ENCODE data around the gene BRCA1.
"Not testable (repeated sequence)": the region's sequence is repeated elsewhere in the genome, so short reads cannot be mapped to it uniquely, and the experiment has no call there.

The BRCA1 gene

DNA sequence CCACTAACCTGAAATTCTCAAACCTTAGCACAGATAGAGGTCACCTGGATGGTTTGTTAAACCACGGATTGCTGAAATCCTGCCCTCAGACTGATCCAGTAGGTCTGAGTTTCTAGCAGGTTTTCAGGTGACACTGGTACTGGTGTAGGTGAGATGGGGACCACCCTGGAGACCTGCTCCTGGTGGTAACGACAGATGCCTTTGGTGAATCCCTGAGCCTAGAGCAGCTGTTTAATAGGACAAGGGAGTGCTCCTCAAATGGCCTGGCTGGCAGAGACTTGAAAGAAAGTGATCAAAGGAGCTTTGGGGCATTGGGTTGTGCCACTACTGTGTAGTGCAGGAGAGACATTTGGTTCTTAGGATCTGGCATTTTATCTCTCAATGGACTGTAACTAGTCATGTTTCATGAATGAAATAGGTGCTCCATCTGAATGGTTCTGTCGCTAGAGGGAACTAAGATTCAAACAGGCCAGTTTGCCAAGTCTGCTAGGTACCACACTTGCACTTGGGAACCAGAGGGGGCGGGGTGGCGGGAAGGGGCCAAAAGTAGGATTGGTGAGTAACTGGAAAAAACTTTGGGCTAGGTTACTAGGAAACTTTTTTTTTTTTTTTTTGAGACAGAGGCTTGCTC, 121.5 kb downstream of the BRCA1 start:
- Histone ChIP-seq H3K79me2 (ENCODE audit: control insufficient read depth, insufficient read depth, low read length, poor library complexity) (peaks cover 8% of the 10 kb centered on the region), H3K18ac (ENCODE audit: low read length) (no peak overlapping the region), H3K27me3 (ENCODE audit: insufficient read depth, low read length) (no peaks in the 10 kb centered on the region), H2BK120ac (ENCODE audit: insufficient read depth, low read length, poor library complexity) (no peak overlapping the region), H2AK5ac (ENCODE audit: low read length) (no peak overlapping the region), H4K91ac (ENCODE audit: low read depth, low read length) (no peak overlapping the region), H3K4ac (ENCODE audit: low read depth, low read length) (no peak overlapping the region), H4K12ac (ENCODE audit: low read depth, low read length) (no peak overlapping the region), H2BK5ac (ENCODE audit: low read depth, low read length, poor library complexity) (no peak overlapping the region), H3K27ac (ENCODE audit: low read depth, low read length) (no peak overlapping the region), H2AFZ (ENCODE audit: insufficient read depth, low read length, poor library complexity) (no peak overlapping the region), H4K8ac (ENCODE audit: low read depth, low read length) (no peak overlapping the region), H3K79me1 (ENCODE audit: low read length) (peaks cover 1% of the 10 kb centered on the region), H3K4me1 (ENCODE audit: control insufficient read depth in 1 of 2, insufficient read depth in 2 of 2, low read length in 2 of 2) (peaks cover 2 to 5% of the 10 kb centered on the region in 2 experiments), H3K9me3 (ENCODE audit: insufficient read depth, low read depth, low read length) (no peaks in the 10 kb centered on the region), H3K36me3 (ENCODE audit: control insufficient read depth in 1 of 2, insufficient read depth in 2 of 2, low read length in 2 of 2) (peaks cover 29 to 37% of the 10 kb centered on the region in 2 experiments), H3K23ac (ENCODE audit: low read length) (no peak overlapping the region), H2BK12ac (ENCODE audit: low read length) (no peak overlapping the region), H3K4me3 (ENCODE audit: low read depth, low read length) (no peak overlapping the region), H3K9ac (ENCODE audit: low read length) (no peak overlapping the region), H3K14ac (ENCODE audit: low read length) (no peak overlapping the region), H3K4me2 (ENCODE audit: low read length) (no peak overlapping the region)
- peak; percentile 82 to 90 for DNase-seq
- WGBS (ENCODE audit: extremely low coverage, insufficient coverage, insufficient read length): no CpG with 5 or more reads among the region's 5 CpGs

DNA sequence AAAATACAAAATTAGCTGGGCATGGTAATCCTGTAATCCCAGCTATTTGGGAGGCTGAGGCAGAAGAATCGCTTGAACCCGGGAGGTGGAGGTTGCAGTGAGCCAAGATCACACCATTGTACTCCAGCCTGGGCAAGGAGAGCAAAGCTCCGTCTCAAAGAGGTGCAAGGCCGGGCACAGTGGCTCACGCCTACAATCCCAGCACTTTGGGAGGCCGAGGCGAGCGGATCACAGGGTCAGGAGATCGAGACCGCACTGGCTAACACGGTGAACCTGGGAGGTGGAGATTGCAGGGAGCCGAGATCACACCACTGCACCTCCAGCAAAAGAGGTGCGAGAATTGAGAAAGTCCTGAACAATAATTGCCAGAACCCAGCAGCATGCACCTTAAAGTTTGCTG, 124.3 kb downstream of the BRCA1 start:
- H4K91ac ChIP-seq (ENCODE audit: low read depth, low read length); H3K27me3 ChIP-seq (ENCODE audit: insufficient read depth, low read length); H3K79me1 ChIP-seq (ENCODE audit: low read length); H4K12ac ChIP-seq (ENCODE audit: low read depth, low read length); H3K23ac ChIP-seq (ENCODE audit: low read length); H3K9me3 ChIP-seq (ENCODE audit: insufficient read depth, low read depth, low read length); H2AK5ac ChIP-seq (ENCODE audit: low read length); H3K4me3 ChIP-seq (ENCODE audit: low read depth, low read length); DNase-seq; H2AFZ ChIP-seq (ENCODE audit: insufficient read depth, low read length, poor library complexity); H3K14ac ChIP-seq (ENCODE audit: low read length); H3K27ac ChIP-seq (ENCODE audit: low read depth, low read length); H3K9ac ChIP-seq (ENCODE audit: low read length); H2BK5ac ChIP-seq (ENCODE audit: low read depth, low read length, poor library complexity); H2BK12ac ChIP-seq (ENCODE audit: low read length); H3K4ac ChIP-seq (ENCODE audit: low read depth, low read length); H4K8ac ChIP-seq (ENCODE audit: low read depth, low read length); H3K4me1 ChIP-seq (ENCODE audit: control insufficient read depth in 1 of 2, insufficient read depth in 2 of 2, low read length in 2 of 2); H2BK120ac ChIP-seq (ENCODE audit: insufficient read depth, low read length, poor library complexity); H3K4me2 ChIP-seq (ENCODE audit: low read length); H3K18ac ChIP-seq (ENCODE audit: low read length): not testable (repeated sequence)
- H3K36me3 ChIP-seq (ENCODE audit: control insufficient read depth in 1 of 2, insufficient read depth in 2 of 2, low read length in 2 of 2): peaks cover 29 to 37% of the 10 kb centered on the region in 2 experiments
- no CpG with 5 or more reads among the region's 13 CpGs for WGBS (ENCODE audit: extremely low coverage, insufficient coverage, insufficient read length)
- H3K79me2 ChIP-seq (ENCODE audit: control insufficient read depth, insufficient read depth, low read length, poor library complexity): peaks cover 11% of the 10 kb centered on the region

- H3K4me3 ChIP-seq (ENCODE audit: low read depth, low read length): peak overlapping the region; percentile 94
- no CpG with 5 or more reads among the region's 10 CpGs for WGBS (ENCODE audit: extremely low coverage, insufficient coverage, insufficient read length)
Observed at GRCh38 chr17:42999003-42999525, 126.1 kb downstream of the BRCA1 start.

DNA sequence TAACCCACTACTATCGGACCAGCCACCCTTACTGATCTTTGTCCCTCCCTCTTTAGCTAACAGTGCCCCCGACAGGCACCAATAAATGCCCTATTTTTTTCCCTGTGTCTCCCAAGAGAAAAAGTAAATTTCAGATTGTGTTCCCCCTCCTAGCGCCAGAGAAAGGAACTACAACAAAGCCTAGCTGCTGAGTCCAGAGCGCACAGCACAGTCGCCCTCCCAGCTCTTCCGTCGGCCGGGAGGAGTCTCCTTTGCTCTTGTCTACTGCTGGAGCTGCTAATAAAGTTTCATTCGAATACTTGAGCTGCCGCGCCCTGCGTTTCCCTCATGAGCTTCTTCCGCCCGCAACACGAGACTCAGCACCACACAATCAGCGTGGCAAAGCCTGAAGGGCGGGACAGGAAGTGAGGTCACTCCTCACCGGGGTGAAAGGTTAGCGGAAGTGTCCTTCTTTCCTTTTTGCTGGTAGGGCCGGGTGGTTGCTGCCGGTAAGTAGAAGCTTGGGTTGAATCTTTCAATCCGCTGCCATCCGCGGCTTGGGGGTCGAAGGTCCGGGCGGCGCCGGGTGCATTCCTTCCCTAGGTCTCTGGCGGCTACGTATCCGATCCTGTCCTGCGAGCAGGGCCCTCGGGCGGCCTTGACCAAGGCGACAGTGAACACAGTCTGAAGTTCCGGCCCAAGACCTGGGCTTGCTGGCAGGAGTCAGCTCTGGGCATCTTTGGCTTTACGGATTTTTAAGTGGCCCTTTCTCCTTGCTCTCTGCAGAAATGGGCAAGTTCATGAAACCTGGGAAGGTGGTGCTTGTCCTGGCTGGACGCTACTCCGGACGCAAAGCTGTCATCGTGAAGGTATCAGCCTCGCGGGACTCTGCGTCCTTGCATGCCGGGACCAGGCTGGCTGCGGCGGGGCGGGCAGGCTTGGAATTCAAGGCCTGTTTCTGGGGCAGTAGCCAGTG, 126.9 kb downstream of the BRCA1 start, which contains the start of gene RPL27:
Gene RPL27 (plus strand): TSS at position 436 of the 955 bp plus-strand sequence. CDS start 332 bp downstream, at position 768.
- DNase-seq: peak; percentile 100
- peak within 1 kb of the TSS; percentile 85 for H3K27ac ChIP-seq (ENCODE audit: low read depth, low read length)
- H2AFZ ChIP-seq (ENCODE audit: insufficient read depth, low read length, poor library complexity): peak within 1 kb of the TSS; percentile 58
- no peak within 1 kb of the TSS for H2BK12ac ChIP-seq (ENCODE audit: low read length)
- H3K9ac ChIP-seq (ENCODE audit: low read length): peak within 1 kb of the TSS; percentile 93
- peak within 1 kb of the TSS; percentile 41 for H3K4ac ChIP-seq (ENCODE audit: low read depth, low read length)
- H2AK5ac ChIP-seq (ENCODE audit: low read length): peak within 1 kb of the TSS; percentile 21
- peak within 1 kb of the TSS; percentile 80 for H4K91ac ChIP-seq (ENCODE audit: low read depth, low read length)
- peaks cover 5% of the 10 kb centered on the region for H3K79me1 ChIP-seq (ENCODE audit: low read length)
- H3K9me3 ChIP-seq (ENCODE audit: insufficient read depth, low read depth, low read length): no peaks in the 10 kb centered on the region
- H3K79me2 ChIP-seq (ENCODE audit: control insufficient read depth, insufficient read depth, low read length, poor library complexity): peaks cover 11% of the 10 kb centered on the region
- H3K36me3 ChIP-seq (ENCODE audit: control insufficient read depth in 1 of 2, insufficient read depth in 2 of 2, low read length in 2 of 2): peaks cover 23 to 32% of the 10 kb centered on the region in 2 experiments
- peak within 1 kb of the TSS; percentile 87 for H4K8ac ChIP-seq (ENCODE audit: low read depth, low read length)
- peak within 1 kb of the TSS; percentile 3 for H2BK120ac ChIP-seq (ENCODE audit: insufficient read depth, low read length, poor library complexity)
- no peak within 1 kb of the TSS for H3K23ac ChIP-seq (ENCODE audit: low read length)
- no peaks in the 10 kb centered on the region for H3K27me3 ChIP-seq (ENCODE audit: insufficient read depth, low read length)
- peaks cover 3 to 5% of the 10 kb centered on the region in 2 experiments for H3K4me1 ChIP-seq (ENCODE audit: control insufficient read depth in 1 of 2, insufficient read depth in 2 of 2, low read length in 2 of 2)
- peak within 1 kb of the TSS; percentile 82 for H3K18ac ChIP-seq (ENCODE audit: low read length)
- WGBS (ENCODE audit: extremely low coverage, insufficient coverage, insufficient read length): no CpG with 5 or more reads among the region's 49 CpGs
- peak within 1 kb of the TSS; percentile 86 for H4K12ac ChIP-seq (ENCODE audit: low read depth, low read length)
- peak within 1 kb of the TSS; percentile 83 for H3K4me2 ChIP-seq (ENCODE audit: low read length)
- H3K4me3 ChIP-seq (ENCODE audit: low read depth, low read length): peak within 1 kb of the TSS; percentile 94
- H3K14ac ChIP-seq (ENCODE audit: low read length): peak within 1 kb of the TSS; percentile 86
- peak within 1 kb of the TSS; percentile 91 for H2BK5ac ChIP-seq (ENCODE audit: low read depth, low read length, poor library complexity)

More at GRCh38 chr17:42999003-42999525, 126.1 kb downstream of the BRCA1 start:
- peaks cover 11% of the 10 kb centered on the region for H3K79me2 ChIP-seq (ENCODE audit: control insufficient read depth, insufficient read depth, low read length, poor library complexity)
- peaks cover 5% of the 10 kb centered on the region for H3K79me1 ChIP-seq (ENCODE audit: low read length)
- peak overlapping the region; percentile 41 for H3K4ac ChIP-seq (ENCODE audit: low read depth, low read length)
- H2BK120ac ChIP-seq (ENCODE audit: insufficient read depth, low read length, poor library complexity): no peak overlapping the region
- peaks cover 27 to 36% of the 10 kb centered on the region in 2 experiments for H3K36me3 ChIP-seq (ENCODE audit: control insufficient read depth in 1 of 2, insufficient read depth in 2 of 2, low read length in 2 of 2)
- DNase-seq: no peak
- H2BK5ac ChIP-seq (ENCODE audit: low read depth, low read length, poor library complexity): peak overlapping the region; percentile 91
- peak overlapping the region; percentile 93 for H3K9ac ChIP-seq (ENCODE audit: low read length)
- H3K23ac ChIP-seq (ENCODE audit: low read length): no peak overlapping the region
- peak overlapping the region; percentile 86 for H4K12ac ChIP-seq (ENCODE audit: low read depth, low read length)
- H4K8ac ChIP-seq (ENCODE audit: low read depth, low read length): peak overlapping the region; percentile 85
- no peak overlapping the region for H2AFZ ChIP-seq (ENCODE audit: insufficient read depth, low read length, poor library complexity)
- peak overlapping the region; percentile 83 for H3K4me2 ChIP-seq (ENCODE audit: low read length)
- H2AK5ac ChIP-seq (ENCODE audit: low read length): peak overlapping the region; percentile 81
- H3K9me3 ChIP-seq (ENCODE audit: insufficient read depth, low read depth, low read length): no peaks in the 10 kb centered on the region
- peak overlapping the region; percentile 80 for H4K91ac ChIP-seq (ENCODE audit: low read depth, low read length)
- peak overlapping the region; percentile 85 for H3K27ac ChIP-seq (ENCODE audit: low read depth, low read length)
- peak overlapping the region; percentile 86 for H3K14ac ChIP-seq (ENCODE audit: low read length)
- no peak overlapping the region for H3K18ac ChIP-seq (ENCODE audit: low read length)
- no peaks in the 10 kb centered on the region for H3K27me3 ChIP-seq (ENCODE audit: insufficient read depth, low read length)
- H3K4me1 ChIP-seq (ENCODE audit: control insufficient read depth in 1 of 2, insufficient read depth in 2 of 2, low read length in 2 of 2): peaks cover 3 to 5% of the 10 kb centered on the region in 2 experiments
- peak overlapping the region; percentile 23 for H2BK12ac ChIP-seq (ENCODE audit: low read length)

Data from trophoblast cell (in vitro differentiated cells and primary cell).